GM18498 (cell line): ENCODE measurements around the gene LZTS3.
"Not testable (repeated sequence)": the region's sequence is repeated elsewhere in the genome, so short reads cannot be mapped to it uniquely, and the experiment has no call there.

Source experiments
- ATAC-seq: cut with Tn5 transposase; IDR thresholded peaks from one replicate; pipeline ENCODE4 v1.9.1; 2021; ENCODE audit warnings: mild to moderate bottlenecking, moderate library complexity; ENCODE audit not compliant: unreplicated experiment

LZTS3 gene

GRCh38 chr20:3146732-3147341 lies 26.5 kb downstream of the LZTS3 start:
- ATAC-seq = no peak

GRCh38 chr20:3141757-3142156 lies 31.6 kb downstream of the LZTS3 start:
- ATAC-seq = no peak

- ATAC-seq = no peak
These were observed 35.9 kb downstream of the LZTS3 start for GRCh38 chr20:3137492-3137891.

- no peak for ATAC-seq
These were observed 37.8 kb downstream of the LZTS3 start for GRCh38 chr20:3135507-3136070.

- ATAC-seq = no peak
These were observed 39.2 kb downstream of the LZTS3 start for GRCh38 chr20:3134151-3134550.

GRCh38 chr20:3133155-3133554 lies 40.2 kb downstream of the LZTS3 start:
- ATAC-seq = no peak

- ATAC-seq = no peak
These were observed 43.2 kb downstream of the LZTS3 start for GRCh38 chr20:3130051-3130600.

- no peak for ATAC-seq
These were observed 44.3 kb downstream of the LZTS3 start for GRCh38 chr20:3129094-3129493.

- no peak for ATAC-seq
These were observed 44.9 kb downstream of the LZTS3 start for GRCh38 chr20:3128275-3128984.

GRCh38 chr20:3126527-3126859 lies 46.9 kb downstream of the LZTS3 start:
- no peak for ATAC-seq

- ATAC-seq = not testable (repeated sequence)
These were observed 47.4 kb downstream of the LZTS3 start for GRCh38 chr20:3125776-3126526.

- ATAC-seq = not testable (repeated sequence)
These were observed 48.4 kb downstream of the LZTS3 start for GRCh38 chr20:3124773-3125560.

- ATAC-seq = not testable (repeated sequence)
These were observed 49.2 kb downstream of the LZTS3 start for GRCh38 chr20:3124163-3124562.

GRCh38 chr20:3123542-3123941 lies 49.8 kb downstream of the LZTS3 start:
- ATAC-seq = no peak

- ATAC-seq = no peak
These were observed 51.3 kb downstream of the LZTS3 start for GRCh38 chr20:3121955-3122610.

- ATAC-seq = no peak
These were observed 52.0 kb downstream of the LZTS3 start for GRCh38 chr20:3121271-3121911.

GRCh38 chr20:3119044-3119443 lies 54.3 kb downstream of the LZTS3 start:
- no peak for ATAC-seq

- ATAC-seq = not testable (repeated sequence)
These were observed 55.4 kb downstream of the LZTS3 start for GRCh38 chr20:3117839-3118379.

- no peak for ATAC-seq
These were observed 57.0 kb downstream of the LZTS3 start for GRCh38 chr20:3116341-3116740.
